Astrocyte of the hippocampus (primary cell): ENCODE data around the gene NEK10.

Source experiments
- DNase-seq: peaks from one replicate; pipeline ENCODE4 v3.0.0; 2011; ENCODE audit warnings: low read depth, low spot score

The NEK10 gene

GRCh38 chr3:27252646-27253045, 116.5 kb downstream of the NEK10 start:
- peak; percentile 44 for DNase-seq

GRCh38 chr3:27244374-27244773, 124.8 kb downstream of the NEK10 start:
- no peak for DNase-seq

DNA sequence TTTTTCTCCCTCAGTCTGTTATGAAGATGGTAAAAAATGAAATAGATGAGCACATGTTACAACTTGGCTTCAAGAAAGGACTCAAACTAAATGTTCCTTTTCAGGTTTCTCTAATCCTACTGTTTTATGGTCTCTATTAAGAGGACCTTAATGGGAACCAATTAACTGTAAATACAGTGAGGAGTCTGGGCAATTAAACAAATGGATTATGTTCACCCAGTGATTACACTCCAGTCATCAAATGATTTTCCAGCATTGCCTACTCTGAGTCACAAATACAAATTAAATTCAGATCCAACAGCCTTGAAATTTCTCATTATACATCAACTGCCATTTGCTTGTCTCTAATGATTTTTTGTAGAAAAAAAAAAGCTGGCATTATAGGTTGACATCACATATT, 129.2 kb downstream of the NEK10 start:
- no peak for DNase-seq

GRCh38 chr3:27228805-27229204, 140.4 kb downstream of the NEK10 start:
- DNase-seq, result no peak

- DNase-seq, result no peak
Measured at GRCh38 chr3:27224197-27224596, 145.0 kb downstream of the NEK10 start.

DNA sequence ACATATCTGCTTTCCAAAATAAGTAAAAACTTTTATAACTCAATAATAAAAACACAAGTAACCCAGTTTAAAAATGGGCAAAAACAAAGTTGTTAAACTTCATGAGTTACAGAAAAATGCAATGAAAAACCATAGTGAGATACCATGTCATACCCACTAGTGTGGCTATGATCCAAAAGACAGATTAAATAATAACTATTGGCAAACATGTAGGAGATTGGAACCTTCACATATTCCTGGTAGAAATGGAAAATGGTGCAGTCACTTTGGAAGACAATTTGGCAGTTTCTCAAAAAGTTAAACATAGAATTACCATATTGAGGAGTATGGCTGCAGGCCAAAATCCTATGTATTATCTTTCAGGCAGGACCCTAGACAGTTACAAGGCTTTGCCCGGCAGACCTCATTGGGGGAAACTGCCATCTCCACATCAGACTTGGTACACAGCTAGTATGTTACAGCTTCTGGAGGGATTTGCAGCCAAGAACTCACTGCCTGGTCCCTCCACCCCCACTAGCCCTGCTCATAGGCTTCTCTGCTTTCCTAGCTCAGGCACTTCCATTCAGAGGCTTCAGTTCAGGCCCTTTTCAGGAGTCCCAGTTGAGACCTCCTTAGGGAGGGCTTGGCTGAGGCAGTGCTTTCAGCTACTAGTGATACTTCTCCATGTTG, 147.8 kb downstream of the NEK10 start:
- DNase-seq, result no peak

GRCh38 chr3:27220166-27220565, 149.0 kb downstream of the NEK10 start:
- no peak for DNase-seq

DNA sequence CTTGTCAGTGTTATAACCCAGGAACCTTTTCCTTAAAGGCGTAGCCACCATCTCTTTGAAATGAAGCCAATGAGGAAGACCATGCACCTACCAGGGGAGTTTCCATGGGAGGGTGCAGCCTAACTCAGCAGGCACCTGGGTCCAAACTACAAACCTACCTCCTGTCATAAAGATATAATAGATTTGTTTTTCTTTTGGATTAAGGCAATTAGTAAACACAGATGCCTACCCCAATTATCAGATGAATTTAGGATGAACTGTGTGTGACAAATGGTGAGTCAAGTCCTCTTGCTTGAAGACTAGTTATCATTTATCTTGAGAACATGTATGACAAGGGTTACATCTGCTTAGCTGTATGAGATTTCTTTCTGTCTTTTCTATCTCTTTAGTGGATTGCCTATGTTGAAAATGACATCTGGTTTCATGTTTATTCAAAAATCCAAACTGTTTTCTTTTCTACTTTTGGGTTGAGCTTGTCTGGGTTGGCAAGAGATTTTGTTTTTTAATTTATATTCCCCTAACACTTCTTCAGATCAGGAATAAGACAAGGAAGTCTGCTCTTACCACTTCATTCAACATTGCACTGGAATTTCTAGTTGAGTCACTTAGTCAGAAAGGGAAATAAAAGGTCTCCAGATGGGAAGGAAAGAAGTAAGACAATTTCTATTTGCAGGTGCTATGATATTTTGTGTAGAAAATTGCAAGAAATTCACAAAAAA, 149.9 kb downstream of the NEK10 start:
- DNase-seq, result no peak

- DNase-seq, result peak; percentile 67
Measured at GRCh38 chr3:27216955-27217552, 152.1 kb downstream of the NEK10 start.

- DNase-seq, result peak; percentile 60
Measured at GRCh38 chr3:27216295-27216855, 152.8 kb downstream of the NEK10 start.

GRCh38 chr3:27213450-27213849, 155.7 kb downstream of the NEK10 start:
- DNase-seq, result no peak

DNA sequence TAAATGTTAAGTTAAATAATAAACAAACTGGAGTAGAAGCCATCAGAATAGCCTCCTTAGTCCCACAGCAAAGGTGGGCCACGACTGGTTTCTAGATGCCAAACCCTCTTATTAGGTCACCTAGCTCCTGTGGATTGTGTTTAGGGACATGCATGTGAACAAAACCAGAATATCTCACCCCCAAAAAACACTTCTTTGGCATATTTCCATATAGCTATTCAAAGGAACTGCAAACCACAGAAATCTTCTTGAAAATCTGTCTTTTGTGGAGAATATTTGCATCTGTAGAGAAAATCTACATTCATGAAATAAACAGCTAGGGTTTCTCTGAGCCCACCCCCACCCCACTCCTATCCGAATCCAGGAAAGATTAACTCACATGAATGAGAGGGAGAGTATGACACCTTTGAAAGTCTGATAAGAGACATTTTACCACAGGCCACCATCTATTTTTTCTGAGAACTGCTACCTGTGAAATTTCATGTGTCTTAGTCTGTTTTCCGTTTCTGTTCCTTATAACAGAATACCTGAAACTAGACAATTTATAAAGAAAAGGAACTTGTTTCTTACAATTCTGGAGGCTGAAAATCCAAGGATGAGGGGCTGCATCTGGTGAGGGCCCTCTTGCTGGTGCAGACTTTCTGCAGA, 159.4 kb downstream of the NEK10 start:
- peak; percentile 24 for DNase-seq

DNA sequence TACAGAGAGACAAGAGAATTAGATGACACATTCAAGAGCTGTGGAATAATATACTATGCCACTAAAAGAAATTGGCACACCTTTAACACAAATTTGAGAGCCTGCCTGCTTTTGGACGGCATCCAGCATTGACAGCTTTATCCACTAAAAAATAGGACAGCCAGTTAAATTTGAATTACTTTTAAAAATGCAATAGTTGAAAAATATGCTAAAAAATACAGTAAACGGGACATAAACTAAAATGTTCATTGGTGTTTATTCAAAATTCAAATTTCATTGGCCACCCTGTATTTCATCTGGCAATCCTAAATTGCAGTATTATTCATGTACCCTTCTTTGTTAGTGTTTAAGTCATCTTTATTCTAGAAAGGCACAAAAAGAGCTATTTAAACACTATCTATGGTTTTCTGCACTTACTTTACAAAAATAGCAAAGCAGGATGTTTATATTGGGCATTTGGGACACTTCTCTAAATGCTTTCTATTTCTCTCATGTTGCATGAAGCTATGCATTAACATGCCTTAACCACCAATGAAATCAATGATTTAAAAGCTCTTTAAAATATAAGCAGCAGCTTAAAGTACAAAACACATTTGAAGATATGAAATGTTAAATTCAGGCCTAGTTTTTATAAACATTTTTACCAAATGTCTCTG, 160.1 kb downstream of the NEK10 start:
- no peak for DNase-seq

DNA sequence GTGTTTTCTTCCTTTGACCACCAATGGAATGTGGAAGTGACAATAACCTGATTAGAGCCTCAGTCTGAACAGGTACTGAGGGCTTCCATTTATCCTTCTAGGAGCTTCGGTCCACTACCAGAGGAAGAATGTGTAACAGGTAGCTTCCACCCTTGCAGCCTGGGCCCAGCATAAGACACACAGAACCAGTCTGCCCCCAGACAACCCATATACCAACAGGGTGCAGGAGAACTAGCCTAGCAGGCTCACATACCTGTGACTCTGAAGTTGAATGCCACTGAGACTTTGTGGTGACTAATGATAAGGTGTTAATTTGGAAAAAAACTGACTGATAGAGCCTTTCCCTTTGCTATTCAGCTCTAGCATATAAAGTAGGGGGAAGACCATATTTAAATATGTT, 166.2 kb downstream of the NEK10 start:
- DNase-seq, result no peak

DNA sequence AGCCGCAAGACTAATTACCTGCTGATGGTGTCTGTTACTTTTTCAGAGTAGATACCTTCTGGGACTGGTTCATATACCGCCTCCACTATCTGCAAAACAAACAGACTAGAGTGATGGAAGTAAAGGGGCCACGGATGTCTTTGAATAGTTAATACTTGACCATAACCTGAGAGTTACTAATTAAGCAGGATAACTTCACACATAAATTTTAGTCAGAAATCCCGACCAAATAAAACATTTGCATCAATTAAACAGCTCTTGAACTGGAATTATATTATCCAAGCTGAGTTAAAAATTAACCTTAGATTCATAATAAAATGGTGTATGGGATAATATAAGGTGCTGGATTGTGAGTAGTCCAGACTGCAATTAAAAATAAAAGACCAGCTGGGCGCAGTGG, 167.7 kb downstream of the NEK10 start:
- DNase-seq, result no peak

DNA sequence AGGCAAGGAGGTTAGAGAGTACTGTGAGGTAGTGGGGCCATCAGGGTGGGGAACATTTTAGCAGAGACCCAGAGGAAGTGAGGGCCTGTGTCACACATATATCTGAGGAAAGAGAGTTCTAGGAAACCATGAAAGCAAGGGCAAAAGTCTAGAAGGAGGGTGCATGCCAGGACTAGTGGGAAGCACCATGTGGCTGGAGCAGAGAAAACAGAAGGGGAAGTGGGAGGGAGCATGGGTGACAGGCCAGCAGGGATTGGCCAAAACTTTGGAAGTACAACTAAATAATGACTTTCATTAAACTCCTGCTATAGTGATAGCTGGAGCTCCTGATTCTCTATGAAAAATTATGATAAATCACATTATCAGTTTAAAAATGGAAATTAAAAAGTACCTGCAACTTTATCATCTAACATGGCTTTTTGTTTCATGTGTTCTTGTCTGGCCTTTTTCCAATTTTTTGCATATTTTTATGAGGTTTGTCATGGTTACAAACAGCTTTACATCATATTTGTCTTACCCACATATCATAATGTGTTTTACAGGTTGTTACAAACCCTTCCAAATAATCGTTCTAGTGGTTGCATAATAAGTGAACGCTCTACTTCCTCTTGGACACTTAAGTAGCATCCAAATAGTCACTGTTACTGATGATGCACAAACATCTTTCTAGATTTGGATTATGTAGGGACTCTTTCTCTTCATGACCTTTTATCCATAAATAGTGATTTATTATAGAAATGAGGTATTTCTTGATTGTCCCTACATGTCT, 168.3 kb downstream of the NEK10 start:
- DNase-seq, result no peak

- peak; percentile 20 for DNase-seq
Measured at GRCh38 chr3:27194861-27195483, 174.2 kb downstream of the NEK10 start.

- no peak for DNase-seq
Measured at GRCh38 chr3:27193056-27193455, 176.1 kb downstream of the NEK10 start.

DNA sequence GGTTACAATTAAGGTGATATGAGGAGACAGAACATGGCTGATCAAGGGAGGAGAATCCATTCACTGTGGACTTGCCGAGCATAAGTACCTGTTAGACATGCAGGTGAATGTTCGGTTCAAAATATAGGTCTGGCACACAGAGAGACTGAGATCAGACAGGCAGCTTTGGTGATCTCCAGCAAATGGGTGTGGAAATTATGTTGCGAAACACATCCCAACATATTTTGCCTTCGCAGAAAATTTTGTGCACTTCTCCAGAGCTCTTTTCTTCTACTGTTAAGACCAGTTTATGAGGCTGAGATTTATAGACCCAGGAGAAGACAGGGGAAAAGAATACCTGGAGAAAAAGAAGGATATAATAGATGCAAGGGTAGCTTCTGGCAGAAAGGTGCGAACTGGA, 183.2 kb downstream of the NEK10 start:
- DNase-seq, result no peak

DNA sequence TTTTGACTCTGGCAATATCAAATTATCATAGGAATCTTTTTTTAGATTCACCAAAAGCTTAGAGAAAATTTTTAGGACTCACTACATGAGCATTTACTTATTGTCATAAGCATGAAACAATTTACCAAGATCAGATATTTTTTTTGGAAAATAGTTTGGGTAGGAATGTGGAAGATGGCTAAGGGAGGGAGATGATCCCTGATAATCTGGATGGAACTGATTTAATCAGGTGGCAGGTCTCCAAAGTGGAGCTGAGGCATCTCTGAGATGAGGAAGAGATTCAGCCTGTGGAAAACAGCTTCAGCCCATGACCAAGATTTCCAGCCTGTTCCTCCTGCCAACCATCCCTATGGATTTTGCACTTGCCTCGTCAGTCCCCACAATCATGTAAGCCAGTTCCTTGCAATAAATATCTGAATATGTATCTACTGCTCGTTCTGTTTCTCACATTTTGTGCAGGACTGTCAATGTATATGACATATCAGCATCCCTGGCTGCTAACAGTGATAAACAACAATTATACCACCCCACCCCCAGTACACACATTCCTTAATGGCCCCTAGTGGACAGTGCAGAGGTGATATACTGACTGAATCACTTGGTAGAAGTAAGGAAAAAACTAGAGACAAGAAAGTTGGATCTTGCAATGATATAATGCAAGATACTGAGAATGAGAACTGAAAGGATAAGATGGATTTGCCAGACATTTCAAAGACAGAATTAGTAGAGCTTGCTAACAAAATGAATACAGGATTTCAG, 183.8 kb downstream of the NEK10 start:
- DNase-seq, result no peak
